Activated T-cell treated with anti-CD3 and anti-CD28 coated beads, Interleukin-2, amount 50 U/mL, for 72 hours (primary cell): Measurements from ENCODE around the gene UBL7. TPM values are rescaled to one million over a fixed set of nuclear protein-coding genes. Genes with fewer than 3 reads are reported as not detected.

Source experiments
- ATAC-seq, 2 donors: fragments of 150-1000 bp; cut with Tn5 transposase; replicated peaks in 1 of 2; 2 replicates each; pipeline ENCODE4 v1.10.0; 2021; ENCODE audit warnings: moderate library complexity in 2 of 2, mild to moderate bottlenecking in 1 of 2
- DNase-seq, 2 donors: peaks; one replicate each; pipeline ENCODE4 v3.0.0; 2021 to 2022; ENCODE audit warnings: mixed read lengths in 1 of 2
- H3K27ac Mint-ChIP-seq: one replicate; pipeline ENCODE4 v1.8.0; 2022; ENCODE audit warnings: mild to moderate bottlenecking, moderate library complexity, mixed read lengths
- H3K27me3 Mint-ChIP-seq: one replicate; pipeline ENCODE4 v1.8.0; 2022; ENCODE audit warnings: low read depth, mixed read lengths
- H3K36me3 Mint-ChIP-seq, 2 donors: one replicate each; pipeline ENCODE4 v1.8.0; 2022; ENCODE audit warnings: mixed read lengths in 2 of 2, mild to moderate bottlenecking in 1 of 2; ENCODE audit not compliant: insufficient read depth in 2 of 2
- H3K4me1 Mint-ChIP-seq: one replicate; pipeline ENCODE4 v1.8.0; 2022; ENCODE audit warnings: low read depth, mixed read lengths
- H3K4me3 Mint-ChIP-seq, 2 donors: one replicate each; pipeline ENCODE4 v1.8.0; 2022; ENCODE audit warnings: mild to moderate bottlenecking in 2 of 2, mixed read lengths in 2 of 2, moderate library complexity in 2 of 2
- H3K9me3 Mint-ChIP-seq, 2 donors: one replicate each; pipeline ENCODE4 v1.8.0; 2022; ENCODE audit warnings: mixed read lengths in 2 of 2
- total RNA-seq, 2 donors: library from RNA; stranded (reverse); gene quantifications; one replicate each; pipeline ENCODE4 v1.2.3, GENCODE V29; 2022

Gene UBL7
- 10 to 100 TPM; 47.8 to 55.1 TPM for total RNA-seq

DNA sequence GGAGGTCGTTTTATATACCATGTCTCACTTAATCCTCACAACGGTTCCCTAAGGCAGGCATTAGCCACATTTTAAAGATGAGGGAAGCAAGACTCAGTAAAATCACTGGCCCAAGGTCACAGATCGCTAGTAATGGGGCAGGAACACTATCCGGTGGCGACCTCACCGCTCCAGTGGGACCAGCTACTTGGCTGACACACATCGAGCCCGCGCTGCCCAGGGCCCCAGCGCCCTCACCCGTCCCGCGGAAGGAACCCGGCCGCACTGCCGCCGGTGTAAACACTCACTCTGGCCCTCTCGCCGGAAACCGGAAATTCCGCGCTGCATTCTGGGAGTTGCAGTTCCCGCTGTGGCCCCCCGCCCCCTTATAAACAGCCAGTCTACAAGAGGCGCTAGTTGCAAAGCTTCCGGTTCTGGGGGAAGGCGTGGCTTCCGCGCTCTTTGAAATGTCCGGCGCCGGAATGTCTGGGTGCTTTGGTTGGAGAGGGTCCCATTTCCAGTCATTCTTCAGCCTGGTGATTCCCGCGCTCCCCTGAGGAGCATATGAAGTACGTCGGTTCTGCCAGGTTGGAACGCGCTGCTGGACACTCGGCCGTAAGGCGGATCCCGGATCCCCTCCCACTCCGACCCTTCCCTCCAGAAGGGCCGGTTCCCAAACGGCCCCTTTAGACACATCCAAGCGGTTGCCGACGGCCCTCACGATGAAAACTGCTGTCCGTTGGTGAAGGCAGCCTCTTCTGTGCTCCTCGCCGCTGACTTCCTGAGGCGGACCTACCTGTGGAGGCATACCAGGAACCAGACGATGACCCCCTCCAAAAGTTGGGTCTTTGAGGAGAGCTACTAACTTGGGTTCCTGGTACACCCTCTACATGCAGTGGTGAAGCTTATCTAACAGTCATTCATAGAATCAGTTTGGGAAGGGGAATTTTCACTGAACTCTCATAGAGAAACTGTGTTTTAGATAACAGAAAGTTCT is at the start of gene UBL7:
TSS of gene UBL7 (minus strand) at position 290 of the 976 bp plus-strand sequence. CDS start 2,293 bp downstream, outside the sequence.
- DNase-seq (peak; percentile 97 to 98), ATAC-seq (peak; percentile 96 to 97)
- peaks cover 61% of the 10 kb centered on the region for H3K4me1 Mint-ChIP-seq
- peak within 1 kb of the TSS; percentile 99 for H3K4me3 Mint-ChIP-seq
- H3K27me3 Mint-ChIP-seq: no peaks in the 10 kb centered on the region
- peak within 1 kb of the TSS; percentile 92 for H3K27ac Mint-ChIP-seq
- peaks cover 12% of the 10 kb centered on the region in 2 donors for H3K36me3 Mint-ChIP-seq
- peaks cover 6 to 7% of the 10 kb centered on the region in 2 donors for H3K9me3 Mint-ChIP-seq

DNA sequence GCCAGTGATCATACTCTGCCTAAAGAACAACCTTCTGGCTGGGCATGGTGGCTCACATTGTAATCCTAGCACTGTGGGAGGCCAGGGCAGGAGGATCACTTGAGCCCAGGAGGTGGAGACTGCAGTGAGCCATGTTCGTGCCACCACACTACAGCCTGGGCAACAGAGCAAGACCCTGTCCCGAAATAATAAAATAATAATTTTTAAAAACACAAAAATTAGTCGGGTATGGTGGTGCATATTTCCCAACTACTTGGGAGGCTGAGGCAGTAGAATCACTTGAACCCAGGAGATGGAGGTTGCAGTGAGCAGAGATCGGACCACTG is 45.5 kb upstream of the UBL7 start:
- no peak overlapping the region for H3K4me3 Mint-ChIP-seq
- peaks cover 8 to 12% of the 10 kb centered on the region in 2 donors for H3K36me3 Mint-ChIP-seq
- DNase-seq (no peak), ATAC-seq (no peak)
- no peaks in the 10 kb centered on the region for H3K27me3 Mint-ChIP-seq
- no peaks in the 10 kb centered on the region for H3K9me3 Mint-ChIP-seq
- no peak overlapping the region for H3K27ac Mint-ChIP-seq
- H3K4me1 Mint-ChIP-seq: peaks cover 6% of the 10 kb centered on the region

- Mint-ChIP-seq H3K27me3 (no peaks in the 10 kb centered on the region), H3K36me3 (peaks cover 8 to 12% of the 10 kb centered on the region in 2 donors), H3K4me1 (peaks cover under 1% of the 10 kb centered on the region), H3K9me3 (no peaks in the 10 kb centered on the region), H3K27ac (no peak overlapping the region), H3K4me3 (no peak overlapping the region)
- no peak for DNase-seq
- ATAC-seq: no peak
These were observed 45.0 kb upstream of the UBL7 start for GRCh38 chr15:74505837-74506514.

GRCh38 chr15:74504836-74505235 is 43.9 kb upstream of the UBL7 start:
- no peak for ATAC-seq
- Mint-ChIP-seq H3K27ac (no peak overlapping the region), H3K9me3 (no peaks in the 10 kb centered on the region), H3K27me3 (no peaks in the 10 kb centered on the region), H3K4me1 (no peaks in the 10 kb centered on the region), H3K36me3 (peaks cover 8 to 12% of the 10 kb centered on the region in 2 donors), H3K4me3 (no peak overlapping the region)
- no peak for DNase-seq

DNA sequence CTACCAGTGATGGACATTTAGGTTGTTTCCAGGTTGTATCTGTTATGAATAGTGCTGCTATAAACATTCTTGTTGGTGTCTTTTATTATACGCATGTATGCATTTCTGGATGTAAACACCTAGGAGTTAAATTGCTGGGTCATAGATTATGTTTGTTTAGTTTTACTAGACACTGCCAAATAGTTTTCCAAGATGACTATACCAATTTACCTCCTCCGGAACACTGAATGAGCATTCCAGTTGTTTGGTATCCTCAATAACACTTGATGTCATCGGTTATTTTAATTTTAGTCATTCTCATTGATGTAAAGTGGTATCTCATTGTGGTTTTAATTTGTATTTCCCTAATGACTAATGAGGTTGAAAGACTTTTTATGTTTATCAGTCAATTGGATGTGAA is 43.5 kb upstream of the UBL7 start:
- no peaks in the 10 kb centered on the region for H3K4me1 Mint-ChIP-seq
- peaks cover 8 to 12% of the 10 kb centered on the region in 2 donors for H3K36me3 Mint-ChIP-seq
- no peak overlapping the region for H3K27ac Mint-ChIP-seq
- H3K4me3 Mint-ChIP-seq: no peak overlapping the region
- DNase-seq (no peak), ATAC-seq (no peak)
- no peaks in the 10 kb centered on the region for H3K9me3 Mint-ChIP-seq
- H3K27me3 Mint-ChIP-seq: no peaks in the 10 kb centered on the region

DNA sequence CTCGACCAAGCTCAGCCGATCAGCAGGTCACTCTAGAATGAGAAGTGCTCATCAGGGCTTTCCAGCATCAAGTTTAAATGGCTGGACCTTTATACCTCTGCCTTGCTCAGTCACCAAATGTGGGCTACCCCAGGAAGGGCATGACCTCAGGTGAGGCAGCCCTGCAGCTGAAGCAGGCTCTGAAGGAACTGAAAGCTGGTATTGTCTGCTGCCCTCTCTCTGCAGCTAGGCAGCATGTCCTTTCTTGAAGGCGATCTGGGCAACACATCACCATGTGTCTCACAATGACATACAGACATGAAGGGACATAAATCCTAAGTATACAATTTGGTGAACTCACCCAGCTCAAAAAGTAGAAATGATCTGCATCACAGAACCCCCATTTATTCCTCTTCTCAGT is 41.3 kb upstream of the UBL7 start:
- Mint-ChIP-seq H3K4me1 (no peaks in the 10 kb centered on the region), H3K9me3 (no peaks in the 10 kb centered on the region), H3K27me3 (no peaks in the 10 kb centered on the region), H3K4me3 (no peak overlapping the region), H3K36me3 (peaks cover 8 to 12% of the 10 kb centered on the region in 2 donors), H3K27ac (no peak overlapping the region)
- DNase-seq (no peak), ATAC-seq (no peak)

GRCh38 chr15:74500401-74500800 is 39.4 kb upstream of the UBL7 start:
- H3K9me3 Mint-ChIP-seq: no peaks in the 10 kb centered on the region
- DNase-seq: no peak
- peaks cover 8 to 12% of the 10 kb centered on the region in 2 donors for H3K36me3 Mint-ChIP-seq
- no peak overlapping the region for H3K4me3 Mint-ChIP-seq
- ATAC-seq: no peak
- H3K27me3 Mint-ChIP-seq: no peaks in the 10 kb centered on the region
- H3K27ac Mint-ChIP-seq: no peak overlapping the region
- H3K4me1 Mint-ChIP-seq: no peaks in the 10 kb centered on the region

GRCh38 chr15:74499366-74499765 is 38.4 kb upstream of the UBL7 start:
- no peak for ATAC-seq
- Mint-ChIP-seq H3K27ac (no peak overlapping the region), H3K27me3 (no peaks in the 10 kb centered on the region), H3K36me3 (peaks cover 8 to 12% of the 10 kb centered on the region in 2 donors), H3K4me3 (no peak overlapping the region), H3K9me3 (no peaks in the 10 kb centered on the region), H3K4me1 (no peaks in the 10 kb centered on the region)
- DNase-seq: no peak

DNA sequence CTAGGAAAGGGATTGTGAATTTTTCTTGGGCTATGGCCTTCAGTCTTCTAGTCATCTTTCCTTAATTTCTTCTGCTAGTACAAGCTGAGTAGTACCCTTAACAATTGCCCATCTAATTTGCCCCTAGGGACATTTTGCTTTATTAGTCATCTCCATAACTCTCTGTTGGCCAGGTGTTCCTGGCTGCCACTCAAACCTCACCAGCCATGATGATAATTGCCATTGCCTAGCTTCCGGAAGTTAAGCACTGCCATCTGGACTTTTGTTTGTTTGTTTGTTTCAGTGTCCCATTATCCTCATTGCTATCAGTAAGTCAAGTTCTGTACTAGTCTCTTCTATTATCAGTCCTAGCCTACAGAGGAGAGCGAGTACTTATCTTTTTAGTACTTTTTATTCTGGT is 36.6 kb upstream of the UBL7 start:
- Mint-ChIP-seq H3K36me3 (peaks cover 2 to 4% of the 10 kb centered on the region in 2 donors), H3K9me3 (no peaks in the 10 kb centered on the region), H3K27ac (no peak overlapping the region), H3K4me1 (no peaks in the 10 kb centered on the region), H3K4me3 (no peak overlapping the region), H3K27me3 (no peaks in the 10 kb centered on the region)
- ATAC-seq: no peak
- DNase-seq: no peak

- Mint-ChIP-seq H3K9me3 (no peaks in the 10 kb centered on the region), H3K4me3 (no peak overlapping the region), H3K4me1 (no peaks in the 10 kb centered on the region), H3K36me3 (peaks cover 0 to 2% of the 10 kb centered on the region in 2 donors), H3K27ac (no peak overlapping the region), H3K27me3 (no peaks in the 10 kb centered on the region)
- no peak for DNase-seq
- ATAC-seq: no peak
These were observed 35.7 kb upstream of the UBL7 start for GRCh38 chr15:74496648-74497047.

DNA sequence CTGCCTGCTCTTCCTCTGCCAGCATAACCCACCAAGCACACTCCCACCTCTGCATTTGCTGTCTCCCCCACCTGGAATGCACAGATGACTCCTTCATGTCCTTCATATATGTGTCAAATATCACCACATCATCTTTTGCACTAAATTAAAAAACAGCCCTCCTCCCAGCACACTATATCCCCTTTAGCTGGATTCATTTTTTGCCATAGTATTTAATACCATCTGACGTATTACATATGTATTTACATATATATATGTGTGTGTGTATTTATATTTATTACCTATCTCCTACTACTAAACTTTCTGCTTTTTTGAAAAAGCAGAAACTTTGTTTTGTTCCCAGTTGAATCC is 29.4 kb upstream of the UBL7 start:
- Mint-ChIP-seq H3K4me1 (peaks cover 15% of the 10 kb centered on the region), H3K4me3 (peak overlapping the region; percentile 58 to 59), H3K27me3 (no peaks in the 10 kb centered on the region), H3K9me3 (no peaks in the 10 kb centered on the region), H3K27ac (no peak overlapping the region), H3K36me3 (peaks cover 1 to 5% of the 10 kb centered on the region in 2 donors)
- no peak for DNase-seq
- no peak for ATAC-seq

DNA sequence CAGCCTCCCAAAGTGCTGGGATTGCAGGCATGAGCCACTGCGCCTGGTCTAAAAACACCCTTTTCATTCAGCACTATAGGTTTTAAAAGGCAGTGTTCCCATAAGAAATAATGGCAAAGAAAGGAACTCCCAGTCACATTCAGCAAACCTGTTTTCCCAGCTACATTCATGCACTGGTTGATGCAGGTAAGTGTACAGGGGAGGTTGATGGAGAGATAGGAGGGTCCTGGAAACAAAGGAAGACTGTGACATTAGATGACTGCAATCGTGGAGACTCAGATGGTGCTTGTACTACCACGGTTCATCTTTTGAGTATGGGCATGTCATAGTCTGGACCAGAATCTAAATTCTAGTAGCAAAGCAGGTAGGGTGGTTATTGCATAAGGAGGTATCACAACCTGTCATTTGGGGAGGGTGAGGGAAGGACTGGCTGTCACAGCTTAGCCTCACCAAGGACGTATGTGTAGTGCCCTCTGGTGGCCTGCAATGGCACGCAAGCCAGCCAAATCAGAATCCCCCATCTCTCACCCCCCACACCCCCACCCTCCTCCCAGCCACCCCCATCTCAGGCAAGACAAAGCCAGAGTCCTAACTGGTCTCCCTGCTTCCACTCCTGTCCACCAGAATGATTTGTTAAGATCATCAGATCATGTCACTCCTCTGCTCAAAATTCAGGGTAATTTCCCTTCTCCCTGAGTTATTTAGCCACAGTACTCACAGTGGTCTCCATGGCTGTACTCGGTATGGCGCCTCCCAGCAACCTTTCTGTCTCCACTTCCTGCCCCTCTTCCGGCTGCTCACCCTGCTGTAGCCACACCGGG is 28.8 kb upstream of the UBL7 start:
- peaks cover 15% of the 10 kb centered on the region for H3K4me1 Mint-ChIP-seq
- no peaks in the 10 kb centered on the region for H3K27me3 Mint-ChIP-seq
- DNase-seq (peak; percentile 81 to 83), ATAC-seq (peak; percentile 90 to 92)
- peaks cover 1 to 5% of the 10 kb centered on the region in 2 donors for H3K36me3 Mint-ChIP-seq
- H3K9me3 Mint-ChIP-seq: no peaks in the 10 kb centered on the region
- H3K27ac Mint-ChIP-seq: no peak overlapping the region
- H3K4me3 Mint-ChIP-seq: peak overlapping the region; percentile 58 to 59

- H3K27ac Mint-ChIP-seq: no peak overlapping the region
- no peak overlapping the region for H3K4me3 Mint-ChIP-seq
- no peaks in the 10 kb centered on the region for H3K9me3 Mint-ChIP-seq
- peaks cover 15% of the 10 kb centered on the region for H3K4me1 Mint-ChIP-seq
- H3K27me3 Mint-ChIP-seq: no peaks in the 10 kb centered on the region
- DNase-seq (no peak), ATAC-seq (no peak)
- H3K36me3 Mint-ChIP-seq: peaks cover 1 to 5% of the 10 kb centered on the region in 2 donors
These were observed 27.8 kb upstream of the UBL7 start for GRCh38 chr15:74488776-74489175.
